Mononuclear cell (primary cell): Measurements from ENCODE around the gene AURKA. TPM values are rescaled to one million over a fixed set of nuclear protein-coding genes. Genes with fewer than 3 reads are reported as not detected.

Experiments
- H3K27me3 ChIP-seq: 2 replicates; pipeline ENCODE4 v1.6.0; 2011; ENCODE audit warnings: low read length, control low read depth; ENCODE audit not compliant: insufficient read depth
- H3K4me1 ChIP-seq: 2 replicates; pipeline ENCODE4 v1.5.1; 2011; ENCODE audit warnings: mild to moderate bottlenecking, low read length, control low read depth; ENCODE audit not compliant: insufficient read depth
- H3K4me3 ChIP-seq: 2 replicates; pipeline ENCODE4 v1.5.1; 2011; ENCODE audit warnings: mild to moderate bottlenecking, low read length, moderate library complexity
- H3K9me3 ChIP-seq: 2 replicates; pipeline ENCODE4 v1.5.1; 2011; ENCODE audit warnings: low read depth, mild to moderate bottlenecking, control low read depth, low read length
- total RNA-seq: library from RNA; depleted of rRNA; stranded (reverse); fragments of >200 nt; gene quantifications from one replicate; pipeline ENCODE4 v1.2.3, GENCODE V29; 2012

AURKA gene
- total RNA-seq, result 3.0 TPM

- Histone ChIP-seq H3K4me1 (peaks cover 24% of the 10 kb centered on the region), H3K4me3 (peak within 1 kb of the TSS; percentile 92), H3K27me3 (no peaks in the 10 kb centered on the region), H3K9me3 (no peaks in the 10 kb centered on the region)
Observed at GRCh38 chr20:56392132-56392880, at the start of gene AURKA, which contains the start of gene CSTF1. Gene AURKA, minus strand, starts transcription at chr20:56392215. Its CDS starts 4,018 bp downstream, at chr20:56388197. Gene CSTF1, plus strand, starts transcription at chr20:56392645. Its CDS starts 2,908 bp downstream, at chr20:56395553.

GRCh38 chr20:56440346-56441007 lies 48.5 kb upstream of the AURKA start:
- no peaks in the 10 kb centered on the region for H3K9me3 ChIP-seq
- H3K4me1 ChIP-seq, result peaks cover 45% of the 10 kb centered on the region
- H3K27me3 ChIP-seq, result no peaks in the 10 kb centered on the region
- H3K4me3 ChIP-seq, result no peak overlapping the region

- no peak overlapping the region for H3K4me3 ChIP-seq
- no peaks in the 10 kb centered on the region for H3K9me3 ChIP-seq
- H3K4me1 ChIP-seq, result peaks cover 45% of the 10 kb centered on the region
- no peaks in the 10 kb centered on the region for H3K27me3 ChIP-seq
Observed at GRCh38 chr20:56439771-56440291, 47.8 kb upstream of the AURKA start.

GRCh38 chr20:56438284-56438683 lies 46.3 kb upstream of the AURKA start:
- H3K4me1 ChIP-seq, result peaks cover 53% of the 10 kb centered on the region
- H3K4me3 ChIP-seq, result no peak overlapping the region
- no peaks in the 10 kb centered on the region for H3K9me3 ChIP-seq
- H3K27me3 ChIP-seq, result peaks cover 5% of the 10 kb centered on the region

- no peak overlapping the region for H3K4me3 ChIP-seq
- H3K27me3 ChIP-seq, result peaks cover 5% of the 10 kb centered on the region
- no peaks in the 10 kb centered on the region for H3K9me3 ChIP-seq
- H3K4me1 ChIP-seq, result peaks cover 50% of the 10 kb centered on the region
Observed at GRCh38 chr20:56437196-56437960, 45.4 kb upstream of the AURKA start.

- Histone ChIP-seq H3K4me1 (peaks cover 35% of the 10 kb centered on the region), H3K27me3 (peaks cover 14% of the 10 kb centered on the region), H3K4me3 (no peak overlapping the region), H3K9me3 (no peaks in the 10 kb centered on the region)
Observed at GRCh38 chr20:56433880-56434255, 41.9 kb upstream of the AURKA start.

- H3K4me1 ChIP-seq, result peaks cover 35% of the 10 kb centered on the region
- H3K9me3 ChIP-seq, result no peaks in the 10 kb centered on the region
- H3K27me3 ChIP-seq, result peaks cover 14% of the 10 kb centered on the region
- no peak overlapping the region for H3K4me3 ChIP-seq
Observed at GRCh38 chr20:56433221-56433879, 41.3 kb upstream of the AURKA start.

- H3K4me3 ChIP-seq, result no peak overlapping the region
- no peaks in the 10 kb centered on the region for H3K9me3 ChIP-seq
- peaks cover 54% of the 10 kb centered on the region for H3K4me1 ChIP-seq
- peaks cover 14% of the 10 kb centered on the region for H3K27me3 ChIP-seq
Observed at GRCh38 chr20:56431471-56431870, 39.5 kb upstream of the AURKA start.

GRCh38 chr20:56430957-56431356 lies 38.9 kb upstream of the AURKA start:
- no peak overlapping the region for H3K4me3 ChIP-seq
- H3K27me3 ChIP-seq, result peaks cover 14% of the 10 kb centered on the region
- H3K9me3 ChIP-seq, result no peaks in the 10 kb centered on the region
- H3K4me1 ChIP-seq, result peaks cover 55% of the 10 kb centered on the region

GRCh38 chr20:56430461-56430860 lies 38.4 kb upstream of the AURKA start:
- Histone ChIP-seq H3K27me3 (peaks cover 14% of the 10 kb centered on the region), H3K9me3 (no peaks in the 10 kb centered on the region), H3K4me1 (peaks cover 55% of the 10 kb centered on the region), H3K4me3 (no peak overlapping the region)

GRCh38 chr20:56429941-56430340 lies 37.9 kb upstream of the AURKA start:
- H3K27me3 ChIP-seq, result peaks cover 14% of the 10 kb centered on the region
- peaks cover 56% of the 10 kb centered on the region for H3K4me1 ChIP-seq
- H3K4me3 ChIP-seq, result peak overlapping the region; percentile 32
- no peaks in the 10 kb centered on the region for H3K9me3 ChIP-seq

GRCh38 chr20:56429502-56429901 lies 37.5 kb upstream of the AURKA start:
- peak overlapping the region; percentile 32 for H3K4me3 ChIP-seq
- H3K27me3 ChIP-seq, result peaks cover 14% of the 10 kb centered on the region
- H3K4me1 ChIP-seq, result peaks cover 60% of the 10 kb centered on the region
- no peaks in the 10 kb centered on the region for H3K9me3 ChIP-seq

- peaks cover 14% of the 10 kb centered on the region for H3K27me3 ChIP-seq
- peaks cover 61% of the 10 kb centered on the region for H3K4me1 ChIP-seq
- peak overlapping the region; percentile 32 for H3K4me3 ChIP-seq
- H3K9me3 ChIP-seq, result no peaks in the 10 kb centered on the region
Observed at GRCh38 chr20:56428881-56429280, 36.9 kb upstream of the AURKA start.

- Histone ChIP-seq H3K4me1 (peaks cover 59% of the 10 kb centered on the region), H3K4me3 (no peak overlapping the region), H3K9me3 (no peaks in the 10 kb centered on the region), H3K27me3 (peaks cover 10% of the 10 kb centered on the region)
Observed at GRCh38 chr20:56428410-56428809, 36.4 kb upstream of the AURKA start.
